Amygdala (tissue), 56 donors: Measurements from ENCODE around the gene MYRIP.

Experiments
- DNase-seq, 56 donors: peaks; one replicate each; lab custom pipeline; 2025; lab: John Stamatoyannopoulos, UW

MYRIP gene

DNA sequence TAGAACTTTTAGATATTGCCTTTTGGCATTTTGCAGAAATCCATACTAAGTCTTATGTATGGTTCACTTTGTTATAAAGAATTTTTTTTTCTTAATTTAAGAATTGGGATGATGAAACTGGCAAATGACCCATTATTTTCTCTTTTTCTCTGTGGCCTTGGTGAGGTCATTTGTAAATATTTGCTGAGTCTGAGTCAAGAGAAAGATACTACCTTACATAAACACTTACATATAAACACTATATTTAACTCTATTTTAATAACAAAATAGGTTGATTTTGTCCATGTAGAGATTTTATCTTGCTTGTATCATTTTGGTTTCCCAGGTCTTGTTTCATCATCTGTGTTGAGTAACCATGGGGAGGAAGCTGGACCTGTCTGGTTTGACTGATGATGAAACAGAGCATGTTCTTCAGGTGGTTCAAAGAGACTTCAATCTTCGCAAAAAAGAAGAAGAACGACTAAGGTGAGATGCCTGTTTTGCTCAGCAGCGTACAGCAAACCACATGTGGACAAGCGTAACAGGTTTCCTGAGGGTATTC is 91.1 kb downstream of the MYRIP start:
- no peak for DNase-seq

DNA sequence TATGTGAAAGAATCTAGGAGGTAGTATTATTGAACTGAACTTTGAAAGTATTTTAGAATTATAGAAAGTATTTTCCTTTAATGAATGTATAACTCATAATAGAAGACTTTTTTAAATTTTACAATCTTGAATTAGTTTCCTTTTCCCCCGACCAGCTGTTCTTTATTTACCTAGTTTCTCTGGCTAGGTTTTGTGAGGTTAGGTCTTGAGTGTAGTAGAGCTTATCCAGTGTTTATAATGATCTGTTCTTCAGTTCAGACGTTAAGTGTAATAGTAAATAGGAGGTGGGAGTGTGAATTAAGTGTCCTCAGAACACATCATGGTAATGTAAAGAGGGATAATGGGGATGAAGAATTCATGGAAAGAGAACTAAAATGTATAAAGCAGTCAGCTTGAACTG is 93.8 kb downstream of the MYRIP start:
- no peak for DNase-seq

DNA sequence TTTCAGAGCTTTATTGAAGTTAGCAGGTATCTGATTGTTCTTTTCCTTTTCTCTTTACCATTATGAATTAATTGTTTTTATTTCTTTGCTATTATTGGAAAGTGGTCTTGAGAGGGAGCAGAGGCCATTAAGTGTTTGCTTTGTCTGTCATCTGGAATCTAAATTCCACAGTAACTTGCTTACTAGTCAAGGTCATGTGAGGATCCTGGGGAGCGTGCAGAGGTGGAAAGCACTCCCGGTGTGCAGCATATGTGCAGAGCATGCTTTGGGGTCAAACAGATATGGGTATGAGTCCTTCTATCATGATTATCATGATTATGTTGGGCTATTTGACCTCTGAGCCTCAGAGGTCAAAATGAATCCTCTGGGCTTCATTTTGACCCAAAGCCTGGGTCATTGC is 96.4 kb downstream of the MYRIP start:
- no peak for DNase-seq

DNA sequence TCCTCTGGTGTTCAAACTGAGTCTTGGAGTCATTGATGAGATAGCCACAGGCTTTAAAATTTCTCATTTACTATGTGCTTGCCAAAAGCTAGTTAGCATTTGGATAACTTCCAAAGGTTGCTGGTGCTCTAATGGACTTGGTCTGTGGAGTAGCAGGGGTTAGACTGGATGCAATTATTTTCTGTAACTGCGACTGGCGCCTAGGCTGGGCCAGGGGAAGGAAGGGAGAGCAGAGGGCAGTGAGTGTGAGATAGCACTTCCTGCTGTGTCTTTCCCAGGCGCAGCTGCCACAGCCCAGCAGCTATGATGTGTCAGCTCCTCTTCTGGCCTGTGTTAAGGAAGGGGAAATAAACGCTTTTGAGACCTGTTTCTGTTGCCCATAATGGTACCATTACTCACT is 98.6 kb downstream of the MYRIP start:
- DNase-seq: no peak

DNA sequence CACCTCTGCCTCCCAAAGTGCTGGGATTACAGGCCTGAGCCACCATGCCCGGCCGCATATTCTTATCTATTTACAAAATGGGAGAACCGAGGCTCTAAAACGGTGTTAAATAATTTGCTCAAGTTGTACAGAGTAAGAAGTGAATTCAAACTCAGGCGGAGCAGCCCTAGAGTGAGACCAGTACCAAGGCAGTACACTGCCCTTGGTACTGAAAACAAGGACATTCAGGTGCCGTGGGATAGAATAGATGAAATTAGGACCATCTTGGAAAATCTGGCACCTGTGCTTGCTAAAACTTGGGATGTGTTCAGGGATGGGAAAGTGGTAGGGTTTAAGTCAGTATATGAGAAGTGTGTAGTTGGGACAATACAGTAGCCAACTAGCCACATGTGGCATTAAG is 100.7 kb downstream of the MYRIP start:
- no peak for DNase-seq

DNA sequence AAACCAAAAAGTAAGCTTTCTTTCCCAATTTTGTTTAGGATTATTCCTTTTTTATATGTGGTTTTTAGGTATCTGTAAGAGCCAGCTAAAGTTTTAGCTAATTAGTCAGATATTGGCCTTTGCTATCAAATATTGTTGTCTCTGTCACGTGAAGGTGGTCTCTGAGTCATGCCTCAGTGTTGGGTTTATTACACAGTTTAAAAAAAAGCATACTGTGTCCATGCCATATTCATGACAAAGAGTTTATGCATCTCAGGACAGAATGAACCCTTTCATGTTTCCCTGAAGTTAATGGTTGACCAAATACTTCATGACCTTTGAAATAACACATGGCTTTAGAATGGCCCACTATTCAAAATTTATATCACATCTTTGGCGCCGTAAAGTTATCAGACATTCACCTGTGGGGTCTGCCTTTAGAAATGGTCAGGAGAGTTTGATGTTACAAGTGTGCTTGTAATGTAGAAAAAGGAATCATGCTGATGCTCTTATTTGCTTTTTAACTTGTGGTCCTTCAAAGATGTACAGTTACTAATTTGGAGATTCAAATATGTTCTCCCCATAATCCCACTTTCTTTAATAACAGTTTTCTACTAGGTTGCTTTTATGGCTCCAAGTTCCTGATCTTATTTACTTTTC is 101.5 kb downstream of the MYRIP start:
- DNase-seq: no peak

DNA sequence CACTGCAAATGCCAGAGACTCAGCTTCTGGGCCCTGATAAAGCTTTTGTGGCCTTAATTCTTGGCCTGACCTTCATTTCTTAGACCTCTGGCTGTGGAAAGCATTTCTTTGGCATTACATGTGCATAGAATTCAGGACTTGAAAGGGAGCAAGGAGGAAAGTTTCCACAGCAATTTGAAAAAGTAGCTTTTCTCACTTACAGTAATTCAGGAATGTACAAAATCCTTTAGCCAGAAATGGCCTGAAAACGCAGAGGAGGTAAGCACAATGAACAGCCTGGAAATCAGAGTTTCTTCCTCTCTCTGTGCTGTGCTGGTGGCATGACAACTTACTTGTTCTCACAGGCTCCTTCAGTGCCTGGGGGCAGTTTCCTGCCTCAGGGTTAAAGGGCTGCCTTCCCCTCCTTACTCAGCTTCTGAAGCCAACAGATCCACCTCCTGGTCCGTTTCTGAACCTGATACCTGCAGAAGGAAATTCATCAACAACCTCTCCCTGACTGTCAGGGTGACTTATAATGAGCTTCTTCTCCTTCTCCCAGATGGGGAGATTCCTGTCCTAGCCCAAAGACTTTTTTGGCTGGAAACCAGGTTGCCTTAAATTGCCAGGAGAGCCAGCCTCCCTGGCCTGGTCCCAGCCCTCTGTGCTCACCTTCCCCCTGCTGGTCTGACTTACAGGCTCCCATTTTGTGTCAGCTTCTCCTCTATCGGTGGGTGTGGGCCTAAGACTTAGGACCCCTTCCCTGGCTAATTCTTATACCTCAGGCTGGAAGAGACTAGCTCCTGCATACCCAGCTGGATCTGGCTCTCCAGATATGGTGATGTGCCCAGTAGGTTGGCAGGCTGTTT is 102.3 kb downstream of the MYRIP start:
- no peak for DNase-seq

DNA sequence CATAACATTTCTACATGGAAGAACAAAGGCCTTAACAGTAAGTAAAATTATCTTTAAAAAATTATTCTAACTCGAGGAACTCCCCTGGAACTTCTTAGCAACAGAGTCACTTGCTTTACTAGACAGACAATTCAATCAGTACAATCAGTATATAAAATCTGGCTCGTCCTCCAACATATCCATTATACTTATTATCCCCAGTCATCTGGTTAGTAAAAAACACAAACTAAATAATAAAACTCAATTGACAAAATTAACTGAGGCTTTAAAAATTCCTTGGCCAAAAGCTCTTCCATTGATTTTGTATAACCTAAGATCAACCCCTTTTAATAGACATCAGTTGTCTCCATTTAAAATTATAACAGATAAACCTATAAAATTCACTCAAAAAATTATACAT is 105.6 kb downstream of the MYRIP start:
- DNase-seq: no peak

DNA sequence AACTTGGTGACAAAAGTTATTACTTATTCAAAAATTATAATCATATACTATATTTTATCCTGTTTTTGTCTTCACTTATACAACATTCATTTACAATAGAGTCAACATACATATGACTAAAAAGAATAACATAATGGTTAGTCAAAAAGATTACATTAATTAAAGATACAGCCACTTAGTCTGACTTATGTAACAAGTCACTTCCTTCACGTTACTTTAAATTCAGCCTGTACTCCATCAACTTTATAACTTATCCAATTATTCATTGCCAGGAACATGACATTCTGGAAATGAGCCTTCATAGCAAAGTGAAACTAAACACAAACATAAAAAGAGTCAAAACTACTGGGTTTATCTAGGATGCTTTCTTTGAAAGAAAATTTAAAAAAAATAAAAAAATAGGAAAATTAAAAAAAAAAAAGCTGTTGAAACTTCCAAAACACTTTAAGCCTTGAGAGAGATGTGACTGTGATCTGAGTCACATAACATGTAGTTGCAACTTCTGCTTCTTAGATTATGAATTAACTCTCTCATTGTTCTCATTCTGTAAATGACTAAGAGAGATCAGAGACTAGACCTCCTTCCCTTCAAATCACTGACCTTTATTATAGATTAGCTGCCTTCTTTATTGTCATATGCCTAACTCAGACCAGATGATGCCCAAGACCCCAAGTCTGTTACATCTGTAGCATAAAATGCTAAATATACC is 107.8 kb downstream of the MYRIP start:
- DNase-seq: no peak

DNA sequence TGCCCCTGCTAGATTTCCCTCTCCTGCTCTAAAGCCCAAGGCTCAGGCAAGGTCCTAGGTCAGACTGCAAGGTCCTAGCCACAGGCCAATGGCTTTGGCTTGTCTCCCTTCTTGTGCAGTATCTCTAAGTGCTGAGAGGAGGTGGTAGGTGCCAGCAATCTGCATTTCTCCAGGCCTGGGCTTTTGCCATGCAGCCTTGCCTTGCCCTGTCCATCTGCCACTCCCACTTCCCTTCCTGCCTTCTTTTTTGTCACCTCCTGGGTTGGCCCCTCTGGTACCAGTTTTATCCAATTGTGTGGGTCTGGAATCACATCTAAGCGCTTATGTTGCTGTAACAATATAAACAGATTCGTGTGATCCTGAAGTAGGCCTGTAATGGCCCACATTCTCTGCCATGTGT is 109.9 kb downstream of the MYRIP start:
- DNase-seq: no peak

DNA sequence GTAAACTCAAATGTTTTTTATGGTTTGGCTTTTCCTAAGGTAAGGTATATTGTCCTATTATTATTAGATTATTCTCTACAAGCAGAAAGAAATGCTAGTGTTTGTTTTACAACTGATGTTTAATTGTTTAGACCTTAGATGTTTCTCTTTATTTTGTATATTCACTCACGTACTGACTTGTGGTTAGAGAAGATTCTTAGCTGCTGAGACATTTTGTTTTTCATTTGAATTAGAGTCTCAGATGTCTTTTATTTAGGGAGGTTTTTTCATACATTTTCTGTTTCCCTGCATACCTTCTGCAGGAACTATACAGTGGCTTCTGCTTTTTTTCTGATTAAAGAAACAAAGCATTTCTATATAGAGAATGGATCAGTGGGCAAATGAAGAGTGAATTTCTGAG is 110.9 kb downstream of the MYRIP start:
- DNase-seq: no peak

DNA sequence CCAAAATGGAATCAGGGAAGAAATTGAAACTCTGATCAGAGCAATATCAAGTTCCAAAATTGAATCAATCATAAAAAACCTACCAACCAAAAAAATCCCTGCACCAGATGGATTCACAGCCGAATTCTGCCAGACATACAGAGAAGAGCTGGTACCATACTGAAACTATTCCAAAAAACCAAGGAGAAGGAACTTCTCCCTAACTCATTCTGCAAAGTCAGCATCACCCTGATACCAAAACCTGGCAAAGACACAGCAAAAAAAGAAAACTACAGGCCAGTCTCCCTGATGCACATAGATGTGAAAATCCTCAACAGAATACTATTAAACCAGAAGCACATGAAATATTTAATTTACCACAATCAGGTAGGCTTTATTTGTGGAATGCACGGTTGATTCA is 118.1 kb downstream of the MYRIP start:
- no peak for DNase-seq

DNA sequence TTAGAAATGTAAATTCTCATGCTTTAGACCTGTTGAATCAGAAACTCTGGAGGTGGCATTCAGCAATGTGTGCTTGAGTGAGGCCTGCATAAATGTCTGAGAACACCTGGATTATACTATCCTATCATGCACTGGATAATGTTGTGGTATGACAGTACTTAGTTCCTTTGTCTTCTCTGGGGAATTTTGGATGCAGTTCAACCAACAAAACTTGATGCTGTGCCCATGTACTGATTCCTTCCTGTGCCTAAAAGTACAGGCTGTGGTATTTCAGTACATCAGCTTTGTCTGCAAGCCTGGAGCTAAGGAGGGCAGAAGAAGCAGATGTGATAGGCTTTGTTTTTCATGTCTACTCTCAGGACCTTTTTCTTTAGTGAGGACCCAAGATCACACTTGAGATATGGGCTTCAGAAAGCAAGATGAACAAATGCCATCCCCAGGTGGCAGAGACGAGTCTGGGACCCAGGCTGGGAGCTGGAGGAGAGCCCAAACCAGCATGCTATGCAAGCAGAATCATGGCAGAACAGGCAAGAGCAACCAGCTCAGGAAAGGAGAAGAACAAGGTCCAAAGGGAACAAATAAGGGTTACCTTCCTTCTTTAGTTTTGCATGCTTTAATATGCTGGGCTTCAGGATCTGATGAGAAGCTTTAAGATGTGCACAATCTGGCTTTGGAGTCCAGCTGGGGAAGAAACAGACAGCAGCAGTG is 124.7 kb downstream of the MYRIP start:
- no peak for DNase-seq

DNA sequence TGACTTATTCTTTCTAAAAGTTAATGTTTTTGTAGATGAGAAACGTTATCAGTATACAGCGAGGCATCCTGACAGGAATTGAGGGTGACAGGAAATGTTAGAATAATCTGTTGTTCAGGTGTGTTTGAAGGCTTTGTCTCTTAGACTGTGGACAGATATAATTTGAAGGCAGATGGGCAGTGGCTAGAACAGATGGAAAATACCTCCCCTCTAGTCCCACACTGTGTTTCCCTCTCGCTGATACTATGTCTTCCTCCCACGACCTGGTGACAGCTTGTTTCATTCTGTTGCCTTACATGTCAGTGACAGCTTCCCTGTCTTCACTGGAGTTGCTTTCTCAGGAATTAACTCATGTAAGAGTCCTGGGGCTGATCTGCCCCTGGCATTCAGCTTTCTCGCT is 125.3 kb downstream of the MYRIP start:
- DNase-seq: peak in 1 of 56 donors; percentile 3

DNA sequence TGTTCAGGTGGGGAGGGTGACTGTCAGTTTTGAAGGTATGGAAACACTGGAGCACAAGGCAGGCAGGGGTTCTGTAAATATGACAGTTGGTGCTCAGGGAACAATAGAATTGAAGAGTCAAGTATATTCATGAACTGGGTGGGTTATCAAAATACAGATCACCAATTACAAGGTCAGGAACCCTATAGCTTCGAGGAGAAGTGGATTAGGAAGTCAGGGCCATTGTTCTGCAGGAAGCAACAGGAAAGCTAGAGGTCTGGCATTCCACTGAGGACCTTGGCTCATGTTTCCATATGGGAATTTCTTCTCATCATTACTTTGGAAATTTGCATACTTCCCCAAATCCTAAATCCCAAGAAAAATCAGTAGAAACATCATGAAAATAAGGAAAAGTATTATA is 125.9 kb downstream of the MYRIP start:
- DNase-seq: no peak

DNA sequence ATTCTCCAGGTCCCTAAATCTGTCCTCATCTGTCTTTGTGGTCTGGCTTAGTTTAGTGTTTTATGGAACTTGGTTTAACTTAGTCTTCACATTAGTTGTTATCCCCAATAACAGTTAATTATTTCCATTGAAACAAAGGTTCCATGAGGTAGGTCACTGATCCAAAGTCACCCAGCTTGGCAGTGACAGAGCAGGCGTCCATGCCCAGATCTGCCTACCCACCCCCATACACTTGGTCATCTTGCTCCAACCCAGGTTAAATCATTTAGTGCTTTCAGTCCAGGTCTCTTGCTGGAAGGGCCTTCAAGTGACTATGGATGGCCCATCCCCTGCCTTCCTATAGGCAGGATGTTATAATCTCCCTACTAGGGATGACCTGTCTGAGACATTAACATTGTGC is 127.4 kb downstream of the MYRIP start:
- DNase-seq: no peak

DNA sequence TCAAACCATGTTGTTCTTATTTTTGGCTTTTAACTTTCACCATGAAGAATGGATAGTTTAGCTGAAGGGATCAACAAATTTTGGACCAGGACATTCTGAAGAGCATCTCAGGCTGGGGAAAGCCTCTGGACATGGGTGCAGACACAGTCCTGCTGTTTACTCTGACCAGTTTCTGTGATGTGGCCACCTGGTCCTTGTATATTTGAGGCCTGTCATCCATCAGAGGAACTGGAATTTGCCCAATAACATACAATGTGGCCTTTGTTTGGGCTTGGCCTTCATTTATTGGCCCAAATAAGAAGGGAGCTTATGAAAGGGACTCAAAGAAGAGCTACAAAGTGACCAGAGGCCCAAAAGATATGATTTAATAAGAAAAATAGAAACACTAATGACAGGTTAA is 127.9 kb downstream of the MYRIP start:
- DNase-seq: peak in 32 of 56 donors; percentile 1 to 79 (median 36)

DNA sequence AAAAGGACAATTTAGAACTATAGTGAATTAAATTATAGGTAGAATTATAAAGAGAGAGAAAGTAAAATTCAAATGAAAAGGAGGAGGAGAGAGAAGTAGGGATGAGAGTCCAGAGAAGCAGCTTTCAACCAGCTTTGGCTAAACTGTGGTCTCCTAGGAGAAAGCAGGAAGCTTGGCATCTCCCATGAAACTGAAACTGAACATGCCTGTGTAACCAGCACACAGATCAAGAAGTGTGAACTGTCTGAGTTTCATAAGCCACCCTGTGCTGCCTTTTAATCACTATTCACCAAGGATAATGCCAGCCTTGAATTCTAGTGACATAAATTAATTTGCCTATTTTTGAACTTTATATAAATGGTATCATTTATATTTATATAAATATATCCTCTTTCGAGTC is 128.5 kb downstream of the MYRIP start:
- no peak for DNase-seq

DNA sequence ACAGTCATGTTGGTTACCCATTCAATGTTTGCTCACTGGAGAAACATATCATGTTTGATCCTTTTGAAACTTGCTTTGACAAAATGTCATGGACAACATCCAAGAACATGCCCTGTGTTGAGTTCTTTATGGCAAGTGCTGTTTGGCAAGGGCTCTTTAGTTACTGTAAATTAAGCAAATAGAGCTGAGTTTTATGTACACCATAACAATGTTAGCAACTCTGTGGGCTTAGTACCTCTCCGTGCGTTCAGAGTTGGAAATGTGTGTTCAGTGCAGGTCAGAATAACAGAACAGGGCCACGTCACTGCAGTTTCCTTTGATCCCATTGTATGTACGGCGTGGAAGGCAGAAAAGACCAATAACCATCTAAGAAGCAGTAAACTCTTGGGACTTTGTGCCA is 132.5 kb downstream of the MYRIP start:
- DNase-seq: no peak

DNA sequence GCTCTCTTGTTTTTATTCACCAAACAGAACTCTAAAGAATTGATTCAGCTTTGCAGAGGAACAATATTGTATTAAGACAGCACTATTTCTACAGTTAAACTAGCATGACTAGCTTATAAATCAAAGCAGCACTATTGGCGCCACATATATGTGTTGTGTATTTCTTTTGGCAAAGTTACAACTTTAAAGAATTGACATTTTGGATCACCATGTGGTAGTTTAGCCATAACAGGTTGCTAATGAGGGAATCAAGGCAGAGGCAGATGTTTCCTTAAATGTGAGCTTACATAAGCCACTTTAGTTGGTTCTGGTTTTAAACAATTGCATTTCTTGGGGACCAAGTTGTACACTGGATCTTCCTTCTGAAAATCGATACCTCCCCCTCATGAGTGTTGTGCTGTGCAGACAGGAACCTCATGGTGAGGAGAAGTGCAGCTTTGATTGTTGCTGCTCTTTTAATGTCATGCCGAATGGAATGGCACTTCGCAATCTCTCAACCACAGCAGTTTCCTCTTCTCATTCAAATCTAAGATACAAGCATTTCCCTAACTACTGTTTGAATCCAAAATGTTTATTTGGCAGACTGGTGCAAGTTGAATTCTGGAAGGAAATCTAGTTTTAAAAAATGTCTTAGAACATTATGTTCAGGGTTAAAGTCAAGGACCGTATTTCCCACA is 151.2 kb downstream of the MYRIP start:
- no peak for DNase-seq
